Stimulated activated CD4-positive, alpha-beta T cell treated with anti-CD3 and anti-CD28 coated beads, Interleukin-2, amount 100 ng/mL, for 24 hours (primary cell): ENCODE data around the gene FKBP15.
"Not testable (repeated sequence)": the region's sequence is repeated elsewhere in the genome, so short reads cannot be mapped to it uniquely, and the experiment has no call there.

Source experiments
- DNase-seq, 2 donors: peaks; one replicate each; pipeline ENCODE4 v3.0.0-alpha.2; 2020

The FKBP15 gene

GRCh38 chr9:113140896-113141295 lies 80.2 kb downstream of the FKBP15 start:
- DNase-seq, result not testable (repeated sequence)

GRCh38 chr9:113139953-113140352 lies 81.1 kb downstream of the FKBP15 start:
- no peak for DNase-seq

- no peak for DNase-seq
These were observed 81.8 kb downstream of the FKBP15 start for GRCh38 chr9:113139225-113139829.

- no peak for DNase-seq
These were observed 82.3 kb downstream of the FKBP15 start for GRCh38 chr9:113138760-113139159.

- DNase-seq, result no peak
These were observed 83.6 kb downstream of the FKBP15 start for GRCh38 chr9:113137196-113138168.

- DNase-seq, result no peak
These were observed 89.4 kb downstream of the FKBP15 start for GRCh38 chr9:113131689-113132151.

- DNase-seq, result no peak
These were observed 91.2 kb downstream of the FKBP15 start for GRCh38 chr9:113129884-113130283.

- no peak for DNase-seq
These were observed 91.6 kb downstream of the FKBP15 start for GRCh38 chr9:113129466-113129865.

GRCh38 chr9:113125386-113126035 lies 95.6 kb downstream of the FKBP15 start:
- DNase-seq, result no peak

- not testable (repeated sequence) for DNase-seq
These were observed 102.2 kb downstream of the FKBP15 start for GRCh38 chr9:113118829-113119228.
